Loucy (cell line): ENCODE measurements around the gene ANKRD16.

Source experiments
- H2AFZ ChIP-seq: fragments of 200-600 bp; sonication (generic); 2 replicates; pipeline ENCODE4 v1.6.0; 2016; ENCODE audit warnings: antibody characterized with exemption, mild to moderate bottlenecking, low read length, moderate library complexity
- H3F3A ChIP-seq: fragments of 200-600 bp; 2 replicates; pipeline ENCODE4 v1.6.0; 2016; ENCODE audit warnings: antibody characterized with exemption, low read depth, mild to moderate bottlenecking
- H3K27me3 ChIP-seq: fragments of 200-600 bp; sonication (generic); 2 replicates; pipeline ENCODE4 v1.6.1; 2014; ENCODE audit warnings: low read length, mild to moderate bottlenecking; ENCODE audit not compliant: insufficient read depth, poor library complexity, severe bottlenecking
- H3K36me3 ChIP-seq: fragments of 200-600 bp; sonication (generic); 2 replicates; pipeline ENCODE4 v1.6.1; 2016; ENCODE audit warnings: low read length; ENCODE audit not compliant: insufficient read depth
- H3K4me1 ChIP-seq: fragments of 200-600 bp; sonication (generic); 2 replicates; pipeline ENCODE4 v1.5.1; 2014; ENCODE audit warnings: low read length, mild to moderate bottlenecking; ENCODE audit not compliant: insufficient read depth, poor library complexity, severe bottlenecking
- H3K4me2 ChIP-seq: fragments of 200-600 bp; sonication (generic); 2 replicates; pipeline ENCODE4 v1.6.0; 2014; ENCODE audit warnings: antibody characterized with exemption, low read length, low read depth, mild to moderate bottlenecking; ENCODE audit not compliant: poor library complexity, severe bottlenecking
- H3K4me3 ChIP-seq: fragments of 200-600 bp; sonication (generic); 2 replicates; pipeline ENCODE4 v1.5.1; 2014; ENCODE audit warnings: low read length, mild to moderate bottlenecking, mixed read lengths; ENCODE audit not compliant: poor library complexity, severe bottlenecking
- H3K79me2 ChIP-seq: fragments of 200-600 bp; sonication (generic); 2 replicates; pipeline ENCODE4 v1.6.1; 2014; ENCODE audit warnings: low read length; ENCODE audit not compliant: insufficient read depth
- H3K9ac ChIP-seq: fragments of 200-600 bp; sonication (generic); 2 replicates; pipeline ENCODE4 v1.6.0; 2014; ENCODE audit warnings: mild to moderate bottlenecking, low read depth, low read length, moderate library complexity; ENCODE audit not compliant: poor library complexity, severe bottlenecking
- H3K9me2 ChIP-seq: fragments of 200-600 bp; sonication (generic); replicated peaks from 2 replicates; pipeline ENCODE4 v1.6.1; 2016; ENCODE audit warnings: low read depth, low read length, mixed read lengths
- H3K9me3 ChIP-seq: fragments of 200-600 bp; sonication (generic); 2 replicates; pipeline ENCODE4 v1.6.1; 2014; ENCODE audit warnings: mild to moderate bottlenecking, antibody characterized with exemption, low read length, low read depth; ENCODE audit not compliant: insufficient read depth
- H4K20me1 ChIP-seq: fragments of 200-600 bp; sonication (generic); 2 replicates; pipeline ENCODE4 v1.6.0; 2014; ENCODE audit warnings: antibody characterized with exemption, low read length, mild to moderate bottlenecking; ENCODE audit not compliant: insufficient read depth, poor library complexity, severe bottlenecking
- EZH2phosphoT487 ChIP-seq: fragments of 200-600 bp; IDR thresholded peaks from 2 replicates; pipeline ENCODE4 v1.6.1; 2018; ENCODE audit warnings: antibody characterized with exemption, mild to moderate bottlenecking, moderate library complexity, borderline replicate concordance
- TF ChIP-seq, protein P1 (sequence below): fragments of 200-600 bp; sonication (generic); conservative IDR thresholded peaks from 2 replicates; pipeline ENCODE4 v1.5.1; 2014; ENCODE audit warnings: mild to moderate bottlenecking, antibody characterized with exemption, low read length

ANKRD16 gene

DNA sequence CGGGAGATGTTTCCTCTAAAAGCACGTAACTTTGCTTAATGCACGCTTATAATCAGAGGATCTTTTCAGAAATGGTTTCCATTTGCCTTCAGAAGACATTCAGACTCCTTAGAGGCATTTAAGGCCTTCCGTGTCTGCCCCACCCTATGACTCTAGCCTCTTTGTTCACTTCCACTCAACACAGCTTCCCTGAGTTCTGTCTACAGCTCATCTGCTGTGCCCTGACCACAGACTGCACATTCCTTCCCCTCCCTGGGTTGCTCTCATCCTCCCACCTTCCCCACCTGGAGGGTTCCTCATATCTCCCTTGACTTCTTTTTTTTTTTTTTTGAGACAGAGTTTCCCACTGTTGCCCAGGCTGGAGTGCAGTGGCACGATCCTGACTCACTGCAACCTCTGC lies 17.0 kb upstream of the ANKRD16 start:
- Histone ChIP-seq H3K4me2 (no peak overlapping the region), H3K79me2 (peaks cover 3% of the 10 kb centered on the region; the same call in 1 of the 2 replicates), H3K4me3 (no peak overlapping the region), H3F3A (no peaks in the 10 kb centered on the region), H2AFZ (no peak overlapping the region), H3K27me3 (no peaks in the 10 kb centered on the region), H3K9me2 (no peaks in the 10 kb centered on the region), H3K36me3 (peaks cover 34% of the 10 kb centered on the region; the same call in 1 of the 2 replicates), H3K4me1 (no peaks in the 10 kb centered on the region), H3K9ac (no peak overlapping the region), H4K20me1 (no peaks in the 10 kb centered on the region), H3K9me3 (no peaks in the 10 kb centered on the region)
- TF ChIP-seq, protein P1, sequence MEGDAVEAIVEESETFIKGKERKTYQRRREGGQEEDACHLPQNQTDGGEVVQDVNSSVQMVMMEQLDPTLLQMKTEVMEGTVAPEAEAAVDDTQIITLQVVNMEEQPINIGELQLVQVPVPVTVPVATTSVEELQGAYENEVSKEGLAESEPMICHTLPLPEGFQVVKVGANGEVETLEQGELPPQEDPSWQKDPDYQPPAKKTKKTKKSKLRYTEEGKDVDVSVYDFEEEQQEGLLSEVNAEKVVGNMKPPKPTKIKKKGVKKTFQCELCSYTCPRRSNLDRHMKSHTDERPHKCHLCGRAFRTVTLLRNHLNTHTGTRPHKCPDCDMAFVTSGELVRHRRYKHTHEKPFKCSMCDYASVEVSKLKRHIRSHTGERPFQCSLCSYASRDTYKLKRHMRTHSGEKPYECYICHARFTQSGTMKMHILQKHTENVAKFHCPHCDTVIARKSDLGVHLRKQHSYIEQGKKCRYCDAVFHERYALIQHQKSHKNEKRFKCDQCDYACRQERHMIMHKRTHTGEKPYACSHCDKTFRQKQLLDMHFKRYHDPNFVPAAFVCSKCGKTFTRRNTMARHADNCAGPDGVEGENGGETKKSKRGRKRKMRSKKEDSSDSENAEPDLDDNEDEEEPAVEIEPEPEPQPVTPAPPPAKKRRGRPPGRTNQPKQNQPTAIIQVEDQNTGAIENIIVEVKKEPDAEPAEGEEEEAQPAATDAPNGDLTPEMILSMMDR = no peak
- TF ChIP-seq EZH2phosphoT487 = no peak

DNA sequence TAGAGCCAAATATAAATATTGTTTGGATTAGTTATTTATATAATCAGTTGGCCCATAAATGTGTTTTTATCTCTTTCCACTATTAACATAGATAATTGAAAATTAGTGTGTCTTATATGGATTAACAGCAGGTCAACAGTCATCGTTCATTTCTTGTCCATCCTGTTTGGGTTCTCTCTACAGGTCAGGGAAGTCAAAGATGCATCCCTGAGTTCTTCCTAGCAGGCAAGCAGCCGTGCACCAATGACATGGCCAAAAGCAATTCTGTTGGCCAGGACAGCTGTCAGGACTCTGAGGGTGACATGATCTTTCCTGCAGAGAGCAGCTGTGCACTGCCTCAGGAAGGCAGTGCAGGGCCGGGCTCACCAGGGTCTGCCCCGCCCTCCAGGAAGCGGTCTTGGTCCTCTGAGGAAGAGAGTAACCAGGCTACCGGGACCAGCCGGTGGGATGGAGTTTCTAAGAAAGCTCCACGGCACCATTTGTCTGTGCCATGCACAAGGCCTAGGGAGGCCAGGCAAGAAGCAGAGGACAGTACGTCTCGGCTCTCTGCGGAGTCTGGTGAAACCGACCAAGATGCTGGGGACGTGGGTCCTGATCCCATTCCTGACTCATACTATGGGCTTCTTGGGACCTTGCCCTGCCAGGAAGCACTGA lies 16.3 kb upstream of the ANKRD16 start:
- H3K9me3 ChIP-seq = no peaks in the 10 kb centered on the region
- H3K79me2 ChIP-seq = peaks cover 3% of the 10 kb centered on the region; the same call in 1 of the 2 replicates
- H3K36me3 ChIP-seq = peaks cover 27% of the 10 kb centered on the region; the same call in 1 of the 2 replicates
- no peak overlapping the region for H3K4me2 ChIP-seq
- no peak overlapping the region for H3K9ac ChIP-seq
- no peaks in the 10 kb centered on the region for H3K27me3 ChIP-seq
- no peaks in the 10 kb centered on the region for H3F3A ChIP-seq
- TF ChIP-seq, protein P1 = no peak
- TF ChIP-seq EZH2phosphoT487 = no peak
- H3K9me2 ChIP-seq = no peaks in the 10 kb centered on the region
- no peaks in the 10 kb centered on the region for H4K20me1 ChIP-seq
- no peaks in the 10 kb centered on the region for H3K4me1 ChIP-seq
- no peak overlapping the region for H2AFZ ChIP-seq
- H3K4me3 ChIP-seq = no peak overlapping the region

DNA sequence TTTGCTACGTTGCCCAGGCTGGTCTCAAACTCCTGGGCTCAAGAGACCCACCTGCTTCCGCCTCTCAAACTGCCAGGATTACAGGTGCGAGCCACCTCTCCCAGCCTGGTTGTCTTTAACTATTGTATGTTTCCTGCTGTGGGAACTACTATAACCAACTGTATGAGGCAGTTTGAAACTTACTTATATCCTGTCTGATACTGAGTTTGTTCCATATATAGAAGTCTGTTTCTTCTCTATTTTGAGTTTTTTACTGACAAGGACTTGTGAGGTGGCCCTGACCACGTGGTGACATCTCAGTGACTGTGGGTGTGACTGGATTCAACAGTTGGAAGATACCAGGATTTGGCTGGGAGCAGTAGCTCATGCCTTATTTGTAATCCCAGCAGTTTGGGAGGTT lies 14.5 kb upstream of the ANKRD16 start:
- Histone ChIP-seq H3K9me2 (no peaks in the 10 kb centered on the region), H3K4me2 (no peak overlapping the region), H3F3A (no peaks in the 10 kb centered on the region), H4K20me1 (no peaks in the 10 kb centered on the region), H3K4me1 (peaks cover 3% of the 10 kb centered on the region), H3K79me2 (peaks cover 3% of the 10 kb centered on the region; the same call in 1 of the 2 replicates), H2AFZ (no peak overlapping the region), H3K9me3 (no peaks in the 10 kb centered on the region), H3K27me3 (no peaks in the 10 kb centered on the region), H3K9ac (no peak overlapping the region), H3K4me3 (no peak overlapping the region), H3K36me3 (peaks cover 14% of the 10 kb centered on the region; the same call in 1 of the 2 replicates)
- TF ChIP-seq, protein P1 = no peak
- TF ChIP-seq EZH2phosphoT487 = no peak
